DMS 273 (cell line): ENCODE results near the gene LZTS3.
"Not testable (repeated sequence)": the region's sequence is repeated elsewhere in the genome, so short reads cannot be mapped to it uniquely, and the experiment has no call there.

ENCODE experiments used
- DNase-seq: peaks from one replicate; lab custom pipeline; 2025; ENCODE audit not compliant: unreplicated experiment; lab: John Stamatoyannopoulos, UW

LZTS3 gene

DNA sequence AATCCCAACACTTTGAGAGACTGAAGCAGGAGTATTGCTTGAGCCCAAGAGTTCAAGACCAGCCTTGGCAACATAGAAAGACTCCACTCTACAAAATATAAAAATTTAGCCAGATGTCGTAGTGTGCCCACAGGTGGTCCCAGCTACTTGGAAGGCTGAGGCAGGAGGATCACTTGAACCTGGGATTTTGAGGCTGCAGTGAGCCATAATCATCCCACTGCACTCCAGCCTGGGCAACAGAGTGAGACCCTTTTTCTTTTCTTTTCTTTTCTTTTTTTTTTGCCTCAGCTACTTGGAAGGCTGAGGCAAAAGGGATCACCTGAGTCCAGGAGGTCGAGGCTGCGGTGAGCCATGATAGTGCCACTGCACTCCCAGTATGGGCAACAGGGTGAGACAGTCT is 31.6 kb downstream of the LZTS3 start:
- DNase-seq = no peak

DNA sequence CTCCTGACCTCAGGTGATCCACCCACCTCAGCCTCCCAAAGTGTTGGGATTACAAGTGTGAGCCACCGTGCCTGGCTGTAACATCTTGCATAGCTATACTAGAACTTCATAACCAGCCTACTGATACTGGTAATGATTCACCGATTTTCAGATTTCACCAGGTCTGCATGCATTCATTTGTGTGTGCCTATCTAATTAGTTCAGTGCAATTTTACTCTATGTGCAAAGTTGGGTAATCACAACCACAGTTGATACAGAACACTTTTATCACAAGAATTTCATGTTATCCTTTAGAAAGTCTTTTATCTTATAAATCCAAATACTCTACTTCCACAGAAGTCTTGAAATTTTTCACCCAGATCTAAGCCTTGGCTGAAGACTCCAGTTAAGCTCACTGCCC is 35.9 kb downstream of the LZTS3 start:
- DNase-seq = no peak

DNA sequence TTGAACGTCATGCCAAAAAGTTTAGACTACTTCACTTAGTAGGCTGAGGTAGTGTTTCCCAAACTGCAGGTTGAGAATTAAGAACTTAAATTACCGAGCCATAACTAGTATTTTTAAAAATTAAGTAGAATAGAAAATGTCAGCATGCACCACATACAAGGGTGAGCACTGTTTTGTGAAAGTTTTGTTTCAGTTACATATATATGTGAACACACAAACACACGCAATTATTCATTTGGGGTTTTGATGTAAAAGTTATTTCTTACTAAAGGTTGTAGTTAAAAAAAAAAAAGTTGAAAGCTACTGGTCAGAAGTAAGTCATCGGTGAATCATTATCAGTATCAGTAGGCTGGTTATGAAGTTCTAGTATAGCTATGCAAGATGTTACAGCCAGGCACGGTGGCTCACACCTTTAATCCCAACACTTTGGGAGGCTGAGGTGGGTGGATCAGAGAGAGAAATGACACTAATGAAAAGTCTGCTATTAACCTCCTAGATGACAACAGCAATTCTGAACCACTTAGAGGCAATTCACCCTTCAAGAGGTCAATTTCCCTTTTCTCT is 37.8 kb downstream of the LZTS3 start:
- DNase-seq = no peak

DNA sequence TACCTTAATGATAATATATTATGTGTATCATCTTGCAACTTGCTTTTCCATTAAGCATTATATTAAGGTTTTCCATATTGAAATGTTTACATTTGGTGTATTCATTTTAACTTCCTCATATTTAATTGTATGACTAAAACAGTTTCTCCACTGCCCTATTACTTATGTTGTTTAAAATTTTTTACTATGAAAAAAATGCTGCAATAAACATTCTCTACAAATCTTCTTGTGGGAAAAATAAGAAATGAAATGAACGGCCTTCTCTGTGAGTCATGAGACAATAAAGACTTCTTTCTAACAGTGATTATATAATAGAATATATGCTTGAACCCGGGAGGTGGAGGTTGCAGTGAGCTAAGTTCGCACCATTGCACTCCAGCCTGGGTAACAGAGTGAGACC is 39.2 kb downstream of the LZTS3 start:
- DNase-seq = no peak

DNA sequence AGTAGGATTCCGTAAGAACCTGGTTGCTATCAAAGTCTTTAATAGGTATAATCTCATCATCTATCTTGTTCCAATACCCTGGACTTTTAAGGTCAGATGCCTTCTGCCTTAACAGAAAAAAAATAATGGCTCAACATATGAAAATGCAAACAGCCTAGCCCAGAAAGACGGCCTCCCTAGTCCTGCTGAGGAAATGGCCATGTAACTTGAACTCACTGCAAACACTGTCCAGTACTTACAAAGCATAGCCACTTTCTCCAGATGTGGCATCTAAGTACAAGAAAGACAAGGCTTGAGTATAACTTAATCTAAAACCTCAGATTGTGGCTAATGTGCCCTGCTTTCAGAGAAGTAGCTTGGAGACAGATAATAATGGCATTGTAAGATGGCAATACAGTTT is 40.2 kb downstream of the LZTS3 start:
- DNase-seq = no peak

DNA sequence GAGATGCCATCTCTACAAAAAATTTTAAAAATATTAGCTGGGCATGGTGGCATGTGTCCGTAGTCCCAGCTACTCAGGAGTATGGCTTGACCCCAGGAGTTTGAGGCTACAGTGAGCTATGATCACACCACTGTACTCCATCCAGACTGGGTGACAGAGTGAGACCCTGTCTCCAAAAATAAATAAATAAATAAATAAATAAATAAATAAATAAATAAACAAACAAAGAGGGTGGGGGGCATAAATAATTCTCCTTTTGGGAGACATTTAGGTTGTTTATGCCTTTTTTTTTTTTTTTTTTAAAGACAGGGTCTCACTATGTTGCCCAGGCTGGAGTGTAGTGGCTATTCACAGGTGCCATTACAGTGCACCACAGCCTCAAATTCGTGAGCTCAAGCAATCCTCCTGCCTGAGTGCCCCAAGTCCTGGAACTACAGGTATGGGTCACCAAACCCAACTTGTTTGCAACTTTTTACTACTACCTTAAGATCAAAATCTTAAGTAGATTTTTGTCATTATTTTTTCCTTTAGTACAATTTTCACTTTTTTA is 43.2 kb downstream of the LZTS3 start:
- no peak for DNase-seq

DNA sequence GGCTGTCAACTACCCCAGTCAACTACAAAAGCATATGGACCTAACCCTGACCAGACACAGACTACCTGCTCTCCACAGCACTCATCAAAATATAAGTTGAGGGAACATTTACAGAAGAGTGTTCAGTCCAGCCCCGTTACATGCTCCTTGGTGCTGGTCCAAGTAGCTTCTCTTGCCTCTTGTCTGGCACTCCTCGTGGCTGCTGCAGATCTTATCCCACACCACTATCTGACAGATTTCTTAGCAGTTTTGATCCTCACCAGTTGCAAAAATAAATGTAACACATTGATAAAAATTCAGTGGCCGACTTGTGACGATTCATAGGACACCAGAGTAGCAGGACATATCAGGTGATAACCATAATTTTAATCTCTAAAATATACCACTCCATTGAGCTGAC is 44.3 kb downstream of the LZTS3 start:
- DNase-seq = no peak

DNA sequence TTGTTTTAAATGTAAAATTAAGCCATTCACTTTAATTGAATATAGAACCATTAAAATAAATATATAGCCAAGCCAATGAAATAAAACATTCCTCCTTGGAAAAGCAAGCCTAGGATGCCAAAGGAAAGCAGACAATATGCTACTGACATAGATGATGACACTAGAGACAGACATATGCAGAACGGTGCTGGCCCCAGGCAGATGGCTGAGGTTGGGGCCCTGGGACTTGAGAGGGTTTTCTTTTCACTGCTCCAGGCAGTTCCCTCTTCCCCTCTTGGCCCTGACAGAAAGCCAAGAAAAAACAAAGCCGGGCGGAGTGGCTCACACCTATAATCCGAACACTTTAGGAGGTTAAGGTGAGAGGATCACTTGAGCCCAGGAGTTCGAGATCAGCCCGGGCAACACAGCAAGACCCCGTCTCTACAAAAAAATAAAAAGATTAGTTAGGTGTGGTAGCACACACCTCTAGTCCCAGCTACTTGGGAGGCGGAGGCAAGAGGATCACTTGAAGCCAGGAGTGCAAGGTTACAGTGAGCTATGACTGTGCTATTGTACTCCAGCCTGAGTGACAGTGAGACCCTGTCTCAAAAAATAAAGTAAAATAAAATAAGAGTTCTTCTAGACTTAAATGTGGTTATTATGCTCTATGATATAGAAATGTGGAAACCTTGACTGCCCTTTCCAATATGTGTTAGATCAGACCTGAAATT is 44.9 kb downstream of the LZTS3 start:
- DNase-seq = peak; percentile 28

DNA sequence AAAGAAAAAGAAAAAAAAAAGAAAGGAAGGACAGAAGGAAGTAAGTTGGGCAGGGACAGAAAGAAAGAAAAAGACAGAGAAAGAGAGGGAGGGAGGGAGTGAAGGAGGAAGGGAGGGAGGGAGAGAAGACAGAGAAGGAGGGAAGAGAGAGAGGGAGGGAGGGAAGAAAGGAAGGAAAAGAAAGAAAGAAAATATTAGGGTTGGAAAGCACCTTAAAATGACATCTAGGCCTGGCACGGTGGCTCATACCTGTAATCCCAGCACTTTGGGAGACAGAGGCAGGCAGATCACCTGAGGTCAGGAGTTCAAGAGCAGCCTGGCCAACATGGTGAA is 46.9 kb downstream of the LZTS3 start:
- DNase-seq = no peak

DNA sequence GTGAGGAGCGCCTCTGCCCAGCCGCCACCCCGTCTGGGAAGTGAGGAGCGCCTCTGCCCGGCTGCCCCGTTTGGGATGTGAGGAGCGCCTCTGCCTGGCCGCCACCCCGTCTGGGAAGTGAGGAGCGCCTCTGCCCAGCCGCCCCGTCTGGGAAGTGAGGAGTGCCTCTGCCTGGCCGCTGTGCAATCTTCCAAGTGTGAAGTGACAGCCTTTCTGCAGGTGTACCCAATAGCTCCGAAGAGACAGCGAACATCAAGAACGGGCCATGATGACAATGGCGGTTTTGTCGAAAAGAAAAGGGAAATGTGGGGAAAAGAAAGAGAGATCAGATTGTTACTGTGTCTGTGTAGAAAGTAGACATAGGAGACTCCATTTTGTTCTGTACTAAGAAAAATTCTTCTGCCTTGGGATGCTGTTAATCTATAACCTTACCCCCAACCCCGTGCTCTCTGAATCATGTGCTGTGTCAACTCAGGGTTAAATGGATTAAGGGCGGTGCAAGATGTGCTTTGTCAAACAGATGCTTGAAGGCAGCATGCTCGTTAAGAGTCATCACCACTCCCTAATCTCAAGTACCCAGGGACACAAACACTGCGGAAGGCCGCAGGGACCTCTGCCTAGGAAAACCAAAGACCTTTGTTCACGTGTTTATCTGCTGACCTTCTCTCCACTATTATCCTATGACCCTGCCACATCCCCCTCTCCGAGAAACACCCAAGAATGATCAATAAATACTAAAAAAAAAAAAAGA is 47.4 kb downstream of the LZTS3 start:
- not testable (repeated sequence) for DNase-seq

DNA sequence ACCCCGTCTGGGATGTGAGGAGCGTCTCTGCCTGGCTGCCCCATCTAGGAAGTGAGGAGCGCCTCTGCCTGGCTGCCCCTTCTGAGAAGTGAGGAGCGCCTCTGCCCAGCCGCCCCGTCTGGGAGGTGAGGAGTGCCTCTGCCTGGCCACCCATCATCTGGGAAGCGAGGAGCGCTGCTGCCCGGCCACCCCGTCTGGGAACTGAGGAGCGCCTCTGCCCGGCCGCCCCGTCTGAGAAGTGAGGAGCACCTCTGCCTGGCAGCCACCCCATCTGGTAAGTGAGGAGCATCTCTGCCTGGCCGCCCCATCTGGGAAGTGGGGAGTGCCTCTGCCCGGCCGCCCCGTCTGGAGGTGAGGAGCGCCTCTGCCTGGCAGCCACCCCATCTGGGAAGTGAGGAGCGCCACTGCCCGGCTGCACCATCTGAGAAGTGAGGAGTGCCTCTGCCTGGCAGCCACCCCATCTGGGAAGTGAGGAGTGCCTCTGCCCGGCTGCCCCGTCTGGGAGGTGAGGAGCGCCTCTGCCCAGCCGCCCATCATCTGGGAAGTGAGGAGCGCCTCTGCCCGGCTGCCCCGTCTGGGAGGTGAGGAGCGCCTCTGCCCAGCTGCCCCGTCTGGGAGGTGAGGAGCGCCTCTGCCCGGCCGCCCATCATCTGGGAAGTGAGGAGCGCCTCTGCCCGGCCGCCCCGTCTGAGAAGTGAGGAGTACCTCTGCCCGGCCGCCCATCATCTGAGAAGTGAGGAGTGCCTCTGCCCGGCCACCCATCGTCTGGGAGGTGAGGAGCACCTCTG is 48.4 kb downstream of the LZTS3 start:
- not testable (repeated sequence) for DNase-seq

DNA sequence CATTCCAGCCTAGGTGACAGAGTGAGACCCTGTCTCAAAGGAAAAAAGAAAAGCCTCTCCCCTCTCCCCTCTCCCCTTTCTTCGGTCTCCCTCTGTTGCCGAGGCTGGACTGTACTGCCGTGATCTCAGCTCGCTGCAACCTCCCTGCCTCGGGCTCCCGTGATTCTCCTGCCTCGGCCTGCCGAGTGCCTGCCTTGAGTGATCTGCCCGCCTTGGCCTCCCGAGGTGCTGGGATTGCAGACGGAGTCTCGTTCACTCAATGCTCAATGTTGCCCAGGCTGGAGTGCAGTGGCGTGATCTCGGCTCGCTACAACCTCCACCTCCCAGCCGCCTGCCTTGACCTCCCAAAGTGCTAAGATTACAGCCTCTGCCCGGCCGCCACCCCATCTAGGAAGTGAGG is 49.2 kb downstream of the LZTS3 start:
- not testable (repeated sequence) for DNase-seq

DNA sequence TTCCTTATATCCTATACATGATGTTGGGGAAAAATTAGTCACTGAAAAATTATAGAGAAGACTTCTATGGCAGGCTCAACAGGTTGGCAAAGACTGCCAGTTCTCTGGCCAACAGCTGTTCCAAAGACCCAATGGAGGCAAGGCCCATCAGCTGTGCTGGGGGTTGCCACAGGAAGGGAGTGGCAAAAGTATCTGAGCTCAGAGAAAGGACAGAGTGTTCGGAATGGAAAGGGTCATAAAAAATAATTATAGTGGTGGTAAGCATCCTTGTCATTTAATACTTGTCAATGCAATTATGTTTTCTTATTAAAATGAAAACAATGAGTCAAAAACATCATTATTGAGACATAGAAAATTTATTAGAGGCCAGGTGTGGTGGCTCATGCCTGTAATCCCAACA is 49.8 kb downstream of the LZTS3 start:
- no peak for DNase-seq

DNA sequence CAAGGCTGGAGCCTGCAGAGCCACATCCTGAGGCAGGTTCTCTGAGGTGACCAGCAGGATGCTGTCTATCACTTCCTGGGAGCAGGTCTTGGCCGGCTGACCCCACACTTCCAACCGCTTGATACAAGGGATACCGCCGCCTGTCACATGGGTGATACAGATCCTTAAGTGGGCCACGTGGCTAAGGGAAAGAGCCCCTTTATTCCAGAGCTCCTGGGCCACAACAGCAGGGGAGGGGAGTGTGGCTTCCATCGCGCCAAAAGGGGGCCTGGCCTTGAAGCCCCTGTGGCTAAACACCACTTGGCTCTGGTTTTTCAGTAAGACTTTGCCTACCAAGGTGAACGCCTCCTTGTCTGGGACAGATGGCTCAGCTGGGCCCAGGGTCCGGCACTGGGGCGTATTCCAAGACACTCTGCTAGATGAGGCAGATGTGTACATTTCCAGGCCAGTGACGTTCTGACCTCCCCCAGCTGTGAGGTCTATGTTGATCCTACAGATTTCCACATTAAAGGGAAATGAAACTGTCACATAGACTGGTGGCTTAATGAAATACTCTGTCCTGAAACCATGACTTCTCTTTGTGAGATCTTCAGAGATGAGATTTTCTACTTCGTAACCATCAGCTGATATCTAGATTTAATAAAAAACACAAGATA is 51.3 kb downstream of the LZTS3 start:
- DNase-seq = no peak

DNA sequence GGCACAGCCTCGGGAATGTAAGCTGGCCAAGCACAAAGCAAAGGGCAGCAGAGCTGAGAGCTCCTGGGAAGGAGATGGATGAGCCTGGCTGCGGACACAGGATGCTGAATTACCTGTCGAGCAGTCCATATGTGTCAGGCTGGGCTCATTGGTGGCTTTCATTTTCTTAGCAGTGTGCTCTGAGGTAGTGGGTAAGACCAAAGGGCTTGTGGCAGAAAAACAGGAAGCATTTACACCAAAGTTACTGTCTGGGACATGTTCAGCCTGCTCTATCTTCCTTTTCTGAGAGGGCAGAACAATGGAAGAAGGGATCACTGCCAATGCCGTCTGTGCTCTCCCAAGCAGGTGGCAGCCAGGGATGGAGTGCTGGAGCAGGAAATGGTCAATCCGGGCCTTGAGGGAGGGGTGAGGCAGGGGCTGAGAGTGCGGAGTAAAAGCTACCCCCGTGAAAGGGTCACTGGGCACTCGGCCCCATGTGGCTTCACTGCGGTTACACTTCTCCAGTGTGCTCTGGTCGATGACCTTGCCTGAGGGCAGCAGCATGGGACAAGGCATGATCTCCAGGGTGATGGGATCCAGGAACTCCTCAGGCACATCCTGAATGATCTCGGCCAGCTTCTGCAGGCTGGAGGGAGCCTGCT is 52.0 kb downstream of the LZTS3 start:
- no peak for DNase-seq

DNA sequence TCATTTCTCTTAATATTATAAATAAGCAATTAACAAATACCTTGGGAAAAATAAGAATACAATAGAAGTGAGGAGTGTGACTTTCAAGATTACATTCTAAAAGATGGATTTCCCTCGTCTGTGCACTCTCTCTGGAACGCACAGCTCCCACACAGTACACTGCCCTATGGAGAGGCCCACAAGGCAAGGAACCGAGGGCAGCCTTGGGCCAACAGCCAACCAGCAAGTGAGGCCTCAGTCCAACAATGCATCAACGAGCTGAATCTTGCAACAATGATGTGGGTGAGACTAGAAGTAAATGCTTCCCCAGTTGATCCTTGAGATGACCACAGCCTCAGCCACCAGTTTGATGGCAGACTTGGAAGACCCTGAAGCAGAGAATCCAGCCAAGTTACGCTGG is 54.3 kb downstream of the LZTS3 start:
- DNase-seq = no peak

DNA sequence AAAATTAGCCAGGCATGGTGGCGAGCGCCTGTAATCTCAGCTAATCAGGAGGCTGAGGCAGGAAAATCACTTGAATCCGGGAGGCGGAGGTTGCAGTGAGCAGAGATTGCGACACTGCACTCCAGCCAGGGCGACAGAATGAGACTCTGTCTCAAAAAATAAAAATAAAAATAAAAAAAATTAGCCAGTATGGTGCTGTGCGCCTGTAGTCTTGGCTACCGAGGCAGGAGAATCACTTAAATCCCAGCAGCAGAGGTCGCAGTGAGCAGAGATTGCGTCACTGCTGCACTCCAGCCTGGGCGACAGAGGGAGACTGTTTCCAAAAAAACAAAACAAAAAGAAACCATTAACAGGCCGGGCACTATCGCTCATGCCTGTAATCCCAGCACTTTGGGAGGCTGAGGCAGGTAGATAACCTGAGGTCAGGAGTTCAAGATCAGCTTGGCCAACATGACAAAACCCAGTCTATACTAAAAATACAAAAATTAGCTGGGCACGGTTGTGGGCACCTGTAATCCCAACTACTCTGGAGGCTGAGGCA is 55.4 kb downstream of the LZTS3 start:
- peak; percentile 77 for DNase-seq

DNA sequence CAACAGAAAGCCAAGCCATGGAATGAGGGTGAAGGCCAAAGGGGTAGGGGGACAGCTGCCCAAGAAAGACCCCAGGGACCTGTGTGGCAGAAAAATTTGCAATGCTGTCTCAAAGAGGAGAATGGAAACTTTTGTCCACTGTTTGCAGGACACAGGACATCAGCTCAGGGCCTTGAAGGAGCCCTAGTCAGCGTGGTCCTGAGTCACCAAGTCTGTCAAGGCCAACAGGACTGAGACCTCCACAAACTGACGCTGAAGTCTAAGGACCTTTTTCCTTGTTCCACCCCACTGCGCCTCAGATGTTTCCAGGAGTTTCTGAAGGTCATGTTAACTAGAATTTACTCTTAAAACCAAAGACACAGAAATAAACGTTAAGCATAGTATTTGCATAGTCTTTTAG is 57.0 kb downstream of the LZTS3 start:
- no peak for DNase-seq

DNA sequence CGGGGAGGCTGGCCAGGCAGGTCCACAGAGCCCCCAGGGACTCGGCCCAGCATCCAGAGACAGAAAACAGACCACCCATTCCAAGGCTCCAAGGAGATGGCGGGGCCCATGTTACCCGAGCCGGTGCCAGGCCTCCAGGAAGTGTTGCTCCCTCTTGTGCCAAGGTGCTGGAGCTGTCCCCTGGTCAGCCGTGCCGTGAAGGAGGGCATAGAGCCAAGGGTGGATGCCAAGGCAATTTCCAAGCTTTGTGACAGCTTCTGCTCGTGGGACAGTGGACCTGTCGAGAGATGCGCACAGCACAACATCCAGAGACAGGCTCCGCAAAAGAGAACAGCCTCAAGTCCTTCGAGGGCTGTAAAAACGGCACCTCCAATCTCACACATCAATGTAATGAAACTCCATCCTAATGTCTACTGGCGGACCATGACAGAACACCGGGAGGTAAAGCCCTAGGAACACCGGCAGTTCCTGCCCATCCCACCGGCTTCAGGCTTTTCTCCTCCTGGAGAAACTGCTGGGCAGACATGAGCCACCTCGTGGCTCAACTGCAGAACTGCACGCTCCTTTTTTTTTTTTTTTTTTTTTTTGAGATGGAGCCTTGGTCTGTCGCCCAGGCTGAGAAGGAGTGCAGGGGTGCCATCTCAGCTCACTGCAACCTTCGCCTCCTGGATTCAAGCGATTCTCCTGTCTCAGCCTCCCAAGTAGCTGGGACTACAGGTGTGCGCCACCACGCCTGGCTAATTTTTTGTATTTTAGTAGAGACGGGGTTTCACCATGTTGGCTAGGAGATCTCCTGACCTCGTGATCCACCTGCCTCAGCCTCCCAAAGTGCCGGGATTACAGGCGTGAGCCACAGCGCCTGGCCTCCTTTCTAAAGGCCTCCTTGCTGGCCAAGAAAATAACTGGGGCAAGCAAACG is 57.9 kb downstream of the LZTS3 start:
- peak; percentile 79 for DNase-seq
